GM23248 (cell line): ENCODE data around the gene SHISA6.

Experiments
- EZH2 ChIP-seq: fragments of 200-600 bp; sonication (generic); IDR thresholded peaks from 2 replicates; pipeline ENCODE4 v1.6.1; 2018; ENCODE audit warnings: antibody characterized with exemption, mild to moderate bottlenecking; ENCODE audit not compliant: insufficient read depth, poor library complexity, severe bottlenecking
- EZH2phosphoT487 ChIP-seq: fragments of 200-600 bp; sonication (generic); IDR thresholded peaks from 2 replicates; pipeline ENCODE4 v1.6.1; 2018; ENCODE audit warnings: antibody characterized with exemption, moderate library complexity, mild to moderate bottlenecking, low read depth; ENCODE audit not compliant: insufficient read depth

- TF ChIP-seq EZH2, result no peak
- no peak for TF ChIP-seq EZH2phosphoT487
These were observed 32.6 kb downstream of the SHISA6 start for GRCh38 chr17:11273596-11273995.
